Measurements from ENCODE around the gene WDR45B. TPM values are rescaled to one million over a fixed set of nuclear protein-coding genes. Genes with fewer than 3 reads are reported as not detected.

Gene WDR45B
- total RNA-seq, 1 donor from 2014 or later: 75.8 TPM

GRCh38 chr17:82595893-82596292 is 52.4 kb downstream of the WDR45B start:
- no peak for TF ChIP-seq CTCF (IDR thresholded peaks at IDR 0.05; ENCODE audit: unreplicated experiment)
- no peak overlapping the region for H3K4me3 Mint-ChIP-seq (ENCODE audit: low read depth)
- H3K36me3 Mint-ChIP-seq (ENCODE audit: insufficient read depth): peaks cover 9% of the 10 kb centered on the region
- H3K27me3 Mint-ChIP-seq: no peaks in the 10 kb centered on the region
- peaks cover 9% of the 10 kb centered on the region for H3K4me1 Mint-ChIP-seq (ENCODE audit: low read depth)
- no peak for DNase-seq (ENCODE audit: low spot score, unreplicated experiment)
- no peaks in the 10 kb centered on the region for H3K9me3 Mint-ChIP-seq (ENCODE audit: low read depth)
- no peak overlapping the region for H3K27ac Mint-ChIP-seq

GRCh38 chr17:82594571-82594970 is 53.7 kb downstream of the WDR45B start:
- H3K36me3 Mint-ChIP-seq (ENCODE audit: insufficient read depth): peaks cover 10% of the 10 kb centered on the region
- H3K27me3 Mint-ChIP-seq: no peaks in the 10 kb centered on the region
- peaks cover 9% of the 10 kb centered on the region for H3K4me1 Mint-ChIP-seq (ENCODE audit: low read depth)
- no peaks in the 10 kb centered on the region for H3K9me3 Mint-ChIP-seq (ENCODE audit: low read depth)
- DNase-seq (ENCODE audit: low spot score, unreplicated experiment): no peak
- no peak overlapping the region for H3K4me3 Mint-ChIP-seq (ENCODE audit: low read depth)
- TF ChIP-seq CTCF (IDR thresholded peaks at IDR 0.05; ENCODE audit: unreplicated experiment): no peak
- H3K27ac Mint-ChIP-seq: no peak overlapping the region

- no peak for TF ChIP-seq CTCF (IDR thresholded peaks at IDR 0.05; ENCODE audit: unreplicated experiment)
- peaks cover 10% of the 10 kb centered on the region for H3K36me3 Mint-ChIP-seq (ENCODE audit: insufficient read depth)
- no peaks in the 10 kb centered on the region for H3K9me3 Mint-ChIP-seq (ENCODE audit: low read depth)
- H3K27ac Mint-ChIP-seq: peak overlapping the region; percentile 45
- DNase-seq (ENCODE audit: low spot score, unreplicated experiment): no peak
- peaks cover 9% of the 10 kb centered on the region for H3K4me1 Mint-ChIP-seq (ENCODE audit: low read depth)
- no peaks in the 10 kb centered on the region for H3K27me3 Mint-ChIP-seq
- peak overlapping the region; percentile 40 for H3K4me3 Mint-ChIP-seq (ENCODE audit: low read depth)
Measured at GRCh38 chr17:82593590-82594087, 54.6 kb downstream of the WDR45B start.

- no peak for TF ChIP-seq CTCF (IDR thresholded peaks at IDR 0.05; ENCODE audit: unreplicated experiment)
- Mint-ChIP-seq H3K4me3 (ENCODE audit: low read depth) (peak overlapping the region; percentile 40), H3K9me3 (ENCODE audit: low read depth) (no peaks in the 10 kb centered on the region), H3K27ac (peak overlapping the region; percentile 93), H3K36me3 (ENCODE audit: insufficient read depth) (peaks cover 11% of the 10 kb centered on the region), H3K4me1 (ENCODE audit: low read depth) (peaks cover 9% of the 10 kb centered on the region), H3K27me3 (no peaks in the 10 kb centered on the region)
- DNase-seq (ENCODE audit: low spot score, unreplicated experiment): no peak
Measured at GRCh38 chr17:82592767-82593589, 55.3 kb downstream of the WDR45B start.

- Mint-ChIP-seq H3K4me3 (ENCODE audit: low read depth) (no peak overlapping the region), H3K27me3 (no peaks in the 10 kb centered on the region), H3K4me1 (ENCODE audit: low read depth) (peaks cover 9% of the 10 kb centered on the region), H3K36me3 (ENCODE audit: insufficient read depth) (peaks cover 11% of the 10 kb centered on the region), H3K27ac (peak overlapping the region; percentile 93), H3K9me3 (ENCODE audit: low read depth) (no peaks in the 10 kb centered on the region)
- TF ChIP-seq CTCF (IDR thresholded peaks at IDR 0.05; ENCODE audit: unreplicated experiment): no peak
- DNase-seq (ENCODE audit: low spot score, unreplicated experiment): no peak
Measured at GRCh38 chr17:82592289-82592766, 55.9 kb downstream of the WDR45B start.
